Measurements from ENCODE around the gene WFDC1.

The WFDC1 gene

GRCh38 chr16:84367750-84368307, 73.2 kb downstream of the WFDC1 start:
- Histone ChIP-seq H3K27ac (peak overlapping the region in 4 of 21 experiments; percentile 1 to 70 (median 34)), H3K4me3 (peak overlapping the region in 6 of 7 experiments; percentile 23 to 51 (median 38))

DNA sequence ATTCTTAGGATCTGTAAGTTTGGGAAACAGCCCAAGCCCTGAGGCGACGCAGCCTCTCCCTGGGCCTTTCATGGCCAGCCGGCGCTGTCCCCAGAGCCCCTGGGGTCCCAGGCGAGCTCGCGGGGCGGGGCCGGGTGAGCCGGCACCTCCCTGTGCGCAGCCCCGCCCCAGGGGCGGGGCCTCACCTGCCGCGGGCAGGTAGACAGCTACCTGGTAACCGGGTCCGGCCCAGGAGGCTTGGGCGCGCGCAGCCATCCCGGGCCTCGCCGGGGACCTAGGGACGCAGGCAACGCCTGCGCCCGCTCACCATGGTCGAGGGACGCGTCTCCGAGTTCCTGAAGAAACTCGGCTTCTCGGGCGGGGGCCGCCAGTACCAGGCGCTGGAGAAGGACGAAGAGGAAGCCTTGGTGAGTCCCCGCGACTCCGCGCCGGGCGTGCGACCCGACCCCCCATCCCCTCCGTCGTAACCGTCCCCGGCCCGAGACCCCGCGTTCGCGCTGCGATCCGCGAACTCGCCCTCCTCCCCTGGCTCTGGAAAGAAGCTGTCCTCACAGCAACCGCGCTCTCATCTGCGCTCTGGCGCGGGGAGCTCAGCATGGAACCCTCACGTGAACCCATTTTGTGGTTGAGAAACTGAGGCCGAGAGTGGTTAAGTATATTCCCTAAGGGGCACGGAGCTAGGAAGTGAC, 73.8 kb downstream of the WFDC1 start, which contains the start of gene ATP2C2:
ATP2C2 (plus strand) TSS at position 231 of the 689 bp plus-strand sequence; CDS start at position 309, 78 bp downstream.
- Histone ChIP-seq H3K27ac (peak within 1 kb of the TSS in 8 of 21 experiments; percentile 1 to 70 (median 43)), H3K4me3 (peak within 1 kb of the TSS; percentile 23 to 51 (median 38))

- Histone ChIP-seq H3K27ac (peak overlapping the region in 1 of 21 experiments; percentile 61), H3K4me3 (peak overlapping the region in 5 of 7 experiments; percentile 26 to 51 (median 38))
Measured at GRCh38 chr16:84369105-84369504, 74.4 kb downstream of the WFDC1 start.

DNA sequence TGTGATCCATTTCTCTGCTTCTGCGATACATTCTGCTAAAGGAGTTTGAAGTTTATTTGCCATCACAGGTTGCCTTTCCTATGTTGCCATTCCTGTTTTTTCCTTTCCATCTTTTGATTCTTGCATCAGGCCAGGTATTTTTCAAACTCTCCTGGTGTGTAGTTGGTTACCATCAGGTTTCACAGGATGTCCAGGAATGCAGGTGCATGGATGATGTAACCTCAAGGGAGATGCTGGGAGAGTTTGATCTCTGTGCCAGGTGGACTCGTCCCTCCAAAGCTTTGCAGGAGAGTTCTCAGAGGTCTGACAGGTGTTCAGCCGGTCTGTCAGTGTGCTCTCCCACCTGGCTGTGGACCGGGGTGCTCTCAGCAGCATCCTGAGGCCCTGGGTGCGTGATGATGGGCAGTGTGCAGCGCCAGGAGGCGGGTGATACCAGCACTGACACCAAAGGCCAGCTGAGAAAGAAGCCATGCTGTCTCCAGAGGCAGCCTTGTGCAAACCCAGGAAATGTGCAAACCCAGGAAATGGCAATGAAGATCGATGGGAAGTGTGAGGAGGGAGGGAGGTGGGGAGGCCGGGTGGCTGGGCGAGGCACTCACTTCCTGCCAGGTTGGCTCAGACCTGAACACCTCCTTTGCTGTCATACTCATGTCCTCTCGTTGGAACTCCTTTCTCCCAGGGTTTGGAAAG, 75.4 kb downstream of the WFDC1 start:
- no peak overlapping the region for H3K4me3 ChIP-seq
- H3K27ac ChIP-seq = peak overlapping the region in 1 of 21 experiments; percentile 42

- no peak overlapping the region for H3K4me3 ChIP-seq
- H3K27ac ChIP-seq = peak overlapping the region in 1 of 21 experiments; percentile 42
Measured at GRCh38 chr16:84370723-84371552, 76.3 kb downstream of the WFDC1 start.

GRCh38 chr16:84371553-84371865, 76.8 kb downstream of the WFDC1 start:
- H3K4me3 ChIP-seq = no peak overlapping the region
- no peak overlapping the region for H3K27ac ChIP-seq

- H3K4me3 ChIP-seq = no peak overlapping the region
- peak overlapping the region in 2 of 21 experiments; percentile 27 to 43 for H3K27ac ChIP-seq
Measured at GRCh38 chr16:84373907-84374489, 79.3 kb downstream of the WFDC1 start.

DNA sequence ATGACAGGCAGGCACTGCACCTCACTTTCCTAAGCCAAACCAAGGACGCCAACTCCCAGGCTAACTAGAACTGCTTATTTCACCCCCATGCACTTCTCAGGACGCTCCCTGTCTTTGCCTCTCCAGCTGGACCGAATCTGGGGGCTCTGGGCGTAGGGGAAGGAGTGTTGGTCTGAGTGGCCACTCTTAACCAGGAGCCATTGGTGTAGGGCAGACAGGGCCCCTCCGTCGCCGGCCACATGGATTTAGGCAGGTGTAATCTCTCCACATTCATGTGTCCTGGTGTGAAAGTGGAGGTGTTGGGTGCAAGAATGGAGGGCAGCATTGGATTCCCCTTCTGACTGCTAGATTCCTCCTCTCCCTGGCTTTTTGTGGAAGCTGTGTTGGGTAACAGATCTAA, 83.4 kb downstream of the WFDC1 start:
- Histone ChIP-seq H3K27ac (peak overlapping the region in 1 of 21 experiments; percentile 37), H3K4me3 (no peak overlapping the region)

GRCh38 chr16:84378567-84378966, 83.9 kb downstream of the WFDC1 start:
- no peak overlapping the region for H3K4me3 ChIP-seq
- peak overlapping the region in 1 of 21 experiments; percentile 37 for H3K27ac ChIP-seq

GRCh38 chr16:84379008-84379708, 84.5 kb downstream of the WFDC1 start:
- Histone ChIP-seq H3K4me3 (no peak overlapping the region), H3K27ac (peak overlapping the region in 1 of 21 experiments; percentile 37)
